H1 (cell line): ENCODE measurements around the gene OLFML2B. TPM values are rescaled to one million over a fixed set of nuclear protein-coding genes. Genes with fewer than 3 reads are reported as not detected.
A peak's percentile ranks its signal among the peaks of the same experiment; 100 is the strongest.

ENCODE experiments used
- CTCF ChIA-PET: fragments of 300-600 bp; sonication (Branson Sonifier 250); formaldehyde crosslinking; loops from one replicate; lab custom pipeline; 2021; ENCODE audit not compliant: partially characterized antibody; lab: Charles Lee
- POLR2A ChIA-PET: fragments of 300-600 bp; sonication (Branson Sonifier 250); formaldehyde crosslinking; loops from one replicate; lab custom pipeline; 2021; ENCODE audit warnings: inconsistent platforms; ENCODE audit not compliant: partially characterized antibody; lab: Charles Lee
- DNase-seq, 2 experiments: peaks; one replicate each; pipeline versions ENCODE4 v3.0.0 to v3.0.0-alpha.2; 2010 to 2022; ENCODE audit warnings: low spot score in 2 of 2, low read depth in 1 of 2, mixed read lengths in 1 of 2
- FAIRE-seq: peaks from 2 replicates; lab custom pipeline; 2011; peaks lifted over from hg19 to GRCh38; lab: Jason Lieb, UNC
- H2AFZ ChIP-seq: 2 replicates; pipeline ENCODE4 v1.8.1; 2012; ENCODE audit warnings: low read length, inconsistent platforms
- H2AK5ac ChIP-seq: 2 replicates; pipeline ENCODE4 v1.6.1; 2013; ENCODE audit warnings: low read depth, low read length
- H2BK120ac ChIP-seq: replicated peaks from 2 replicates; pipeline ENCODE3; 2013; ENCODE audit warnings: low read depth, low read length, inconsistent platforms
- H2BK12ac ChIP-seq: 2 replicates; pipeline ENCODE4 v1.6.1; 2013; ENCODE audit warnings: low read depth, low read length
- H2BK15ac ChIP-seq: 2 replicates; pipeline ENCODE4 v1.6.1; 2013; ENCODE audit warnings: low read length
- H2BK20ac ChIP-seq: 2 replicates; pipeline ENCODE4 v1.6.1; 2013; ENCODE audit warnings: low read length
- H2BK5ac ChIP-seq: 2 replicates; pipeline ENCODE4 v1.6.1; 2013; ENCODE audit warnings: low read depth, low read length
- H3K14ac ChIP-seq: 2 replicates; pipeline ENCODE4 v1.6.1; 2013; ENCODE audit warnings: inconsistent platforms; ENCODE audit not compliant: insufficient read length
- H3K18ac ChIP-seq: 2 replicates; pipeline ENCODE4 v1.6.1; 2013; ENCODE audit warnings: low read length; ENCODE audit errors: extremely low read depth
- H3K23ac ChIP-seq: 2 replicates; pipeline ENCODE4 v1.6.1; 2013; ENCODE audit warnings: inconsistent platforms; ENCODE audit not compliant: insufficient read length
- H3K23me2 ChIP-seq: 2 replicates; pipeline ENCODE4 v1.6.1; 2013; ENCODE audit warnings: low read depth, low read length
- H3K27ac ChIP-seq: 2 replicates; pipeline ENCODE4 v1.6.1; 2011; ENCODE audit warnings: low read depth, low read length, inconsistent platforms
- H3K27me3 ChIP-seq, 4 experiments: replicated peaks in 1 of 4; 1 replicate in 1 of 4; 2 replicates in 3 of 4; pipeline versions ENCODE4 v1.6.1 to v1.8.1; 2011 to 2013; ENCODE audit warnings: low read length in 3 of 4, mild to moderate bottlenecking in 3 of 4, inconsistent platforms in 2 of 4, mixed read lengths in 2 of 4, moderate library complexity in 1 of 4; ENCODE audit not compliant: control insufficient read depth in 3 of 4, insufficient read depth in 3 of 4; ENCODE audit errors: extremely low read depth in 1 of 4
- H3K36me3 ChIP-seq, 4 experiments: 2 replicates each; pipeline versions ENCODE4 v1.6.1 to v1.8.1; 2011 to 2013; ENCODE audit warnings: mild to moderate bottlenecking in 4 of 4, low read length in 3 of 4, moderate library complexity in 2 of 4, control low read depth in 1 of 4, inconsistent platforms in 1 of 4; ENCODE audit not compliant: insufficient read depth in 4 of 4, control insufficient read depth in 2 of 4
- H3K4ac ChIP-seq: replicated peaks from 2 replicates; pipeline ENCODE3; 2013; ENCODE audit warnings: low read length, low read depth, mixed read lengths, inconsistent platforms; ENCODE audit not compliant: insufficient read length
- H3K4me1 ChIP-seq, 4 experiments: replicated peaks in 1 of 4; 1 replicate in 1 of 4; 2 replicates in 3 of 4; pipeline versions ENCODE4 v1.6.1 to v1.8.1; 2011 to 2013; ENCODE audit warnings: low read length in 3 of 4, inconsistent platforms in 2 of 4, mixed read lengths in 1 of 4; ENCODE audit not compliant: insufficient read depth in 4 of 4, control insufficient read depth in 3 of 4
- H3K4me2 ChIP-seq, 2 experiments: 2 replicates each; pipeline versions ENCODE4 v1.6.1 to v1.8.1; 2011 to 2013; ENCODE audit warnings: low read depth in 2 of 2, low read length in 2 of 2, control low read depth in 1 of 2, inconsistent platforms in 1 of 2, mild to moderate bottlenecking in 1 of 2; ENCODE audit not compliant: insufficient read depth in 1 of 2
- H3K4me3 ChIP-seq, 4 experiments: fragments of 200-600, 300-600 bp in 1 of 4; sonication (generic), shearing (Covaris generic), sonication (Bioruptor Twin) in 1 of 4; 2 replicates each; pipeline versions ENCODE4 v1.5.1 to v1.8.1; 2011 to 2016; ENCODE audit warnings: low read length in 4 of 4, low read depth in 3 of 4, control low read depth in 2 of 4, inconsistent platforms in 2 of 4, mild to moderate bottlenecking in 2 of 4, mixed read lengths in 1 of 4, moderate library complexity in 1 of 4; ENCODE audit not compliant: insufficient read depth in 2 of 4; ENCODE audit errors: extremely low read depth in 1 of 4
- H3K56ac ChIP-seq: replicated peaks from 2 replicates; pipeline ENCODE3; 2013; ENCODE audit warnings: low read depth, mild to moderate bottlenecking, mixed read lengths, low read length, inconsistent platforms; ENCODE audit not compliant: insufficient read length
- H3K79me1 ChIP-seq: 2 replicates; pipeline ENCODE4 v1.6.1; 2013; ENCODE audit warnings: low read depth, low read length, control low read depth
- H3K79me2 ChIP-seq, 2 experiments: 2 replicates each; pipeline versions ENCODE4 v1.6.1 to v1.8.1; 2012 to 2013; ENCODE audit warnings: low read length in 2 of 2, mild to moderate bottlenecking in 2 of 2, inconsistent platforms in 1 of 2; ENCODE audit not compliant: insufficient read depth in 2 of 2, control insufficient read depth in 1 of 2
- H3K9ac ChIP-seq, 4 experiments: replicated peaks in 1 of 4; 1 replicate in 1 of 4; 2 replicates in 3 of 4; pipeline versions ENCODE4 v1.6.1 to v1.8.1; 2011 to 2013; ENCODE audit warnings: low read depth in 3 of 4, low read length in 3 of 4, control low read depth in 2 of 4, mild to moderate bottlenecking in 2 of 4, moderate library complexity in 2 of 4, inconsistent platforms in 1 of 4; ENCODE audit errors: extremely low read depth in 1 of 4
- H3K9me3 ChIP-seq, 2 experiments: 2 replicates each; pipeline versions ENCODE4 v1.6.1 to v1.8.1; 2012 to 2013; ENCODE audit warnings: mild to moderate bottlenecking in 2 of 2, moderate library complexity in 2 of 2, control low read depth in 1 of 2, inconsistent platforms in 1 of 2, low read depth in 1 of 2, low read length in 1 of 2, mixed read lengths in 1 of 2; ENCODE audit not compliant: insufficient read depth in 2 of 2
- H4K20me1 ChIP-seq, 2 experiments: replicated peaks in 1 of 2; 2 replicates each; pipeline versions ENCODE3 to v1.8.1; 2011 to 2013; ENCODE audit warnings: inconsistent platforms in 2 of 2, low read length in 2 of 2, mild to moderate bottlenecking in 1 of 2; ENCODE audit not compliant: insufficient read depth in 2 of 2, control insufficient read depth in 1 of 2
- H4K5ac ChIP-seq: 2 replicates; pipeline ENCODE4 v1.6.1; 2013; ENCODE audit warnings: low read length, low read depth, mixed read lengths, inconsistent platforms; ENCODE audit not compliant: insufficient read length
- H4K8ac ChIP-seq: 2 replicates; pipeline ENCODE4 v1.8.0; 2013; ENCODE audit warnings: mild to moderate bottlenecking, moderate library complexity, low read length, inconsistent platforms; ENCODE audit not compliant: insufficient read depth; ENCODE audit errors: extremely low read depth
- H4K91ac ChIP-seq: replicated peaks from 2 replicates; pipeline ENCODE3; 2013; ENCODE audit warnings: low read length, mixed read lengths, inconsistent platforms; ENCODE audit not compliant: insufficient read length
- CEBPB ChIP-seq: IDR thresholded peaks from 2 replicates; pipeline ENCODE4 v1.6.1; 2012; ENCODE audit warnings: low read depth, low read length
- CTCF ChIP-seq, 3 experiments: IDR thresholded peaks; 1 replicate in 2 of 3; 2 replicates in 1 of 3; pipeline versions ENCODE4 v1.5.1 to v1.6.1; 2011; ENCODE audit warnings: low read length in 3 of 3, mild to moderate bottlenecking in 3 of 3, inconsistent platforms in 2 of 3, low read depth in 1 of 3, moderate library complexity in 1 of 3; ENCODE audit not compliant: insufficient read depth in 1 of 3; ENCODE audit errors: control extremely low read depth in 1 of 3
- RAD21 ChIP-seq, 2 experiments: IDR thresholded peaks in 1 of 2; conservative IDR thresholded peaks in 1 of 2; 2 replicates each; pipeline ENCODE4 v1.6.1; 2011; ENCODE audit warnings: low read depth in 2 of 2, low read length in 2 of 2, improper control_type of control experiment in 1 of 2, inconsistent platforms in 1 of 2, mild to moderate bottlenecking in 1 of 2, moderate library complexity in 1 of 2
- SP1 ChIP-seq: IDR thresholded peaks from 2 replicates; pipeline ENCODE4 v1.6.1; 2011; ENCODE audit warnings: low read depth, low read length
- polyA plus RNA-seq, 7 experiments: library from polyadenylated mRNA; depleted of rRNA in 3 of 7; stranded (reverse) in 5 of 7; unstranded in 2 of 7; fragments of >200 nt in 5 of 7; fragments of 200-250 nt in 2 of 7; gene quantifications; 1 replicate in 5 of 7; 2 replicates in 1 of 7; 4 replicates in 1 of 7; pipeline versions ENCODE4 v1.2.1 to v1.2.3, GENCODE V29; 2011 to 2013; ENCODE audit warnings: missing spikeins in 2 of 7, mixed read lengths in 2 of 7
- total RNA-seq: library from RNA; stranded (reverse); fragmentation: NEBNext Ultra II Directional; extraction: Animal tissue kit (Norgen Biotek cat#: 25700); gene quantifications from 2 replicates; pipeline ENCODE4 v1.2.1, GENCODE V29; 2021

The OLFML2B gene
- total and polyA plus RNA-seq, 2 of the 8 experiments (the other 6 are each of a cell fraction or from before 2014, with no cell fraction given): 6.5 to 10.4 TPM

DNA sequence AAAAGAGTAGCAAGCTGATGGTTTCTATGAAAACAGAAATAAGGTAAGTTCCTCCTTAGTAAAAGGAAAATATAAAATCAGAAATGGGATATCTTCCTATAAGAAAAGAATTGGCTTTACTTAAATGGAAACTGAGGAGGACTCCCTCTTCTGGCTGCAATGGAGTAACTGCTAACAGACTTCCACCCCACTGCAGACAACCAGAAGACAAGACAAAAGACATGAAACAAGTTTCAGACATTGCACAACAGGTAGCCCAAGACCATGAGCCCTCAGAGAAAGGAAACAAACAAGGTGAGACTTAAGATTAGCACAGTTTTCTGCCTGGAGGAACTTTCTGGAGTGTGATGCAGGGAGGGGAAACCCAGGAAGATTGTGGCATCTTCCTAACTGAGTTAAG lies 17.0 kb upstream of the OLFML2B start:
- peak; percentile 57 for FAIRE-seq
- Histone ChIP-seq H2AK5ac (no peak overlapping the region), H4K8ac (no peak overlapping the region), H3K4me2 (no peak overlapping the region), H2BK15ac (no peak overlapping the region), H3K27me3 (no peaks in the 10 kb centered on the region), H4K5ac (no peak overlapping the region)
- CTCF ChIA-PET: interaction anchor here (0.8 to 2.1 kb wide), 12 partner anchors 10 to 526 kb away, joined by 3 to 12 read pairs (median 4); partner anchors contain the start of gene OLFML2B
- TF ChIP-seq CTCF (IDR thresholded peaks at IDR 0.05; ENCODE audit: control extremely low read depth in 1 of 3, insufficient read depth in 1 of 3, low read depth in 1 of 3, low read length in 3 of 3) (peak in 2 of 3 experiments; percentile 55 to 74; a peak in 3 of 4 replicates), RAD21 (IDR thresholded peaks at IDR 0.05 in 1 of 2, conservative IDR thresholded peaks at IDR 0.05 in 1 of 2; ENCODE audit: low read depth in 2 of 2, low read length in 2 of 2) (peak; percentile 44 to 45; a peak in 3 of 4 replicates), SP1 (no peak), CEBPB (peak; percentile 97)
- TF ChIP-seq, all 59 proteins: peak for 3
- Histone ChIP-seq H2BK5ac (no peak overlapping the region), H3K14ac (no peak overlapping the region), H4K91ac (no peak overlapping the region), H2BK12ac (no peak overlapping the region), H3K9ac (no peak overlapping the region; a peak in 1 of 7 replicates), H2BK20ac (no peak overlapping the region), H3K4me3 (no peak overlapping the region), H3K36me3 (no peaks in the 10 kb centered on the region), H2BK120ac (no peak overlapping the region), H3K4me1 (no peaks in the 10 kb centered on the region; a peak in 1 of 7 replicates), H3K79me1 (no peaks in the 10 kb centered on the region), H3K23ac (no peak overlapping the region), H3K79me2 (no peaks in the 10 kb centered on the region), H3K56ac (no peak overlapping the region), H3K4ac (no peak overlapping the region), H3K18ac (peak overlapping the region; percentile 38; the same call in 1 of the 2 replicates), H3K27ac (no peak overlapping the region), H3K23me2 (no peaks in the 10 kb centered on the region), H4K20me1 (no peaks in the 10 kb centered on the region), H2AFZ (peak overlapping the region; percentile 99), H3K9me3 (no peaks in the 10 kb centered on the region)
- POLR2A ChIA-PET: no interaction called here
- no peak for DNase-seq
